T-helper 9 cell (primary cell): ENCODE measurements around the gene GRID1.

Experiments
- DNase-seq: peaks from one replicate; pipeline ENCODE4 v3.0.0-alpha.2; 2020

Gene GRID1

DNA sequence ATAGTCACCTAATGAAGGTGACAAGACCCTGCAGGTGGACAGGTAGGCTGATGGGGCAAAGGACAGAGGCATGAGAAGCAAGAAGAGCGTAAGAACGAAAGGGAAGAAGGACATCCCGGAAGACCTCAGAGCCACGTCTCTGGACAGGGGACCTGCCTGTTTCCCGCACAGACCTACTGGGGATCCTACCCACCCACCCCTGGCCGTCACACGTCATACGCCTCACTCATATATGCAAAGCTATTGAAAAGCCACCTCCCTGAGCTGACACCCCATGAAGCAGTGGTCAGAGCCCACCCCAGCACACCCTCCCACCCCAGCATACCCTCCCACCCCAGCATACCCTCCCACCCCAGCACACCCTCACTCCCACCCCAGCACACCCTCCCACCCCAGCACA, 140.6 kb downstream of the GRID1 start:
- DNase-seq = no peak

DNA sequence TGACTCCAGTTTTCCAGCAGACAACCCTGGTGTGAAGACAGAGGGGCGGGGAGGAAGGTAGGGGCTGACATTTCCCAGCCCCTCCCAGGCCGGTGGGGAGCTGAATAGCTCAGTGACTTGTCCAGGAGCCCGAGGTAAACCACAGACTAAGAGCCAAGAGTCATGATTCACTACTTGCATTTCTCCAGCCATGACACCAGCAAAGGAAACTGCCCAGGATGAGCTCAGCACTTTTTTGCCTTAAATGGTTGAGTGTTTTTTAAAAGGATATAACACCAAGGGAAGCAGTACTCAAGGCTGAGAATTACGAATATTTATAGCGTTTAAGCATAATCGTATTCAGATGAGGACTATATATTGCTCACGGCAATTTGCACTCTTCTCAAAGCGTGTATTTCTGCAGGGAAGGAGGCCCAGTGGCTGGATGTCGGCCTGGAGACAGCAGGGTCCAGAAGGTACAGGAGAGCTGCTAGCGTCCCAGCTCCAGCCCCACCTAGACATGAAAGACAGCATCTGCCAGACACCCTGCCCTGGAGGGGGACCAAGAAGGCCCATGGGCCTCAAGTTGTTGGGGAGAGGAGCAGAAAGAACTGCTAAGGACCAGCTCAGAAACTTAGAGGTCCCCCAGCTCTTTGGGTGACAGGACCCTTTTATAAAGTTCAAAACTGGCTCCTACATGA, 141.4 kb downstream of the GRID1 start:
- DNase-seq = no peak

- DNase-seq = no peak
Measured at GRCh38 chr10:86224354-86225102, 142.1 kb downstream of the GRID1 start.

GRCh38 chr10:86223256-86223655, 143.3 kb downstream of the GRID1 start:
- DNase-seq = no peak

DNA sequence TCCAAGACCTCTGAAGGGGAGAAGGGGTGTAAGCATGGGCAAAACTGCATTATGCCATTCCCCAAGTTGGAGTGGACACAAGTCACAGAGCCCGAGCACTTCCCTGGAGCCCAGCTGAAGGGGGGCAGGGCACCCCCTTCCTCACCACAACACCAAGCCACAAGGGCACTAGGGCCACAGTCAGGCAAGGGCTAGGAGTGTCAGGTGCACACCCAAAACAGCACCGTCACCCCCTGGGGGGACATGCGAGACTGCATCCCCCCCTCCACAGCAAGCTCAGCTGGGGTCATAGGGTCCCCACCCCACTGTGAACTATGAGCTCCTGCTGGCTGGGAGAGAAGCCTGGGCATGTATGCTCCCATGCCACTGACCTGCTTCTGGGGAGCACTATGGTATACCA, 143.9 kb downstream of the GRID1 start:
- no peak for DNase-seq

GRCh38 chr10:86222336-86222650, 144.3 kb downstream of the GRID1 start:
- DNase-seq = no peak

DNA sequence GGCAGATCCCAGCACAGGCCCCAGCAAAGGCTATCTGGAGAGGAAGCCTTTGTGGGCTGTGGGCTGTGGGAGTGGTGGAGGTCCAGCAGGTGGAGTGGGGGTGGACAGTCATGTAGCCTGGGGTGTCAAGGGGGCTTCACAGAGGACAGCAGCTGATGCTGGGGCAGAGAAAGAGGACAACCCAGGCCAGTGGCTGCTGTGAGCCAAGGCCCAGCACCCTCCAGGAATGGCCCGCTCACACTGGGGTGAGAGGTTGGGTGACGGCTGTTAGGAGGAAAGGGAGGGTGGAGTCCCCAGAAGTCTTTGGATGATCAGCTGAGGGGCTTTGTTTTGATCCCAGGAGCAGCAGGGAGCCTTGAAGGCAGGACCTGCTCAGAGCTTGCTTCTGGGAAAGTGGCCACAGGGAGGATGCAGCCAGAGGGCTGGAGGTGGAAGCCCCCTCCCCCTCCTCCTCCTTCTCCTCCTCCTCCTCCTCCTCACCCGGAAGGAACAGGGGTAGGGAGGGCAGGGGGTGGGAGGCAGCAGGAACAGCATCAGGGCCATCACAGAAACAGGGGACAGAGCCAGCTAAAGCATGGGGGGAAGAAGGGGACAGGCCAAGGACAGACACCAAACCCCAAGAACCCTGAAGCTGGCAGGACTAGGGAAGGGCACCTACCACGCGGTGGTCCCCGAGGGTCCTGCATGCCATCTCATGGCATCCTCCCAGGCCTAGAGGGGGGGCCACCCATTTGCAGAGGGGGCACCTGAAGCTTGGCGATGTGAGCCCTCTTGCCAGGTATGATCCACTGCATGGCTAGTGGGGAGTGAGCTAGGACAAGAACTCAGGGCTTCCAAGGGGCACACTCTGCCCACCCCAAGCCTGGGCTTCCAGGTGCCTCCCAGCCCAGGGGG, 144.9 kb downstream of the GRID1 start:
- DNase-seq = no peak

- no peak for DNase-seq
Measured at GRCh38 chr10:86220626-86221025, 146.0 kb downstream of the GRID1 start.

DNA sequence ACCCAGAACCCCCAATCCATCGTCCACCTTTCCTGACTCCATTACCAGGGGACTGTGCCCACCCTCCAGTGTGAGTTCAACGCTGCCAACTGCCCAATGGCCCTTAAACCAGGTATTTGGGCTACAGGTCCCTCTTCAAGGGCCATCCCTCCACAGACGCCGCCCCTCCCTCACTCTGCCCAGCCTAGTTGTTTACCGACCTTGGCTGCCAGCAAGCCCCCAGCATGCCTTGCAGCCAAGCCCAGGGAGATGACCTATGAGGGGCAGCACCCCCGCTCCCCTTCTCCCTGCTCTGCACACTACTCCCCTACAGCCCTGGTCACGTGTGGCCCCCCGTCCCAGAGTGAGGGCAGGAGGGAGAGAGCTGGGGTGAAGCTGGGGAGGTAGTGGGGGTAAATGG, 147.3 kb downstream of the GRID1 start:
- no peak for DNase-seq

- DNase-seq = no peak
Measured at GRCh38 chr10:86218842-86219241, 147.8 kb downstream of the GRID1 start.

- DNase-seq = no peak
Measured at GRCh38 chr10:86218160-86218559, 148.4 kb downstream of the GRID1 start.

GRCh38 chr10:86217371-86218080, 149.1 kb downstream of the GRID1 start:
- DNase-seq = no peak

- DNase-seq = no peak
Measured at GRCh38 chr10:86216886-86217285, 149.7 kb downstream of the GRID1 start.

- DNase-seq = no peak
Measured at GRCh38 chr10:86215712-86216111, 150.9 kb downstream of the GRID1 start.

DNA sequence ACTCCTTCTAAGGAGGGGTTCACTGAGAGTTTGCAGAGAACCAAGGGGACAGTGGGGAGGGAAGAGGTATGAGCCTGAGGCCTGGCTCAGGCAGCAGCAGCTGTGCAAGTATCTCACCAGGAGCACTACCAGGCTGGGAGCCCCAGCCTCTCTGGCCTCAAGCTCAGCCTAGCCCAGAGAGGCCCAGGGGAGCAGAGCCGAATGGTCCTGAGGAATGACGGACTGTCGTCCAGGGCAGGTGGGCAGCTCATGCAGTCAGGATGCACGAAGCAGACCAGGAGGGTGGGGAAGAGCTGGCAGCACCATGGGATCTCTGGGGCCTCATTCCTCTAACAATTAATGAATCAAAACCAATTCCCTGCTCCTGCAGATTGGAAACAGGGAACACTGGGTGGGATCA, 151.5 kb downstream of the GRID1 start:
- no peak for DNase-seq

DNA sequence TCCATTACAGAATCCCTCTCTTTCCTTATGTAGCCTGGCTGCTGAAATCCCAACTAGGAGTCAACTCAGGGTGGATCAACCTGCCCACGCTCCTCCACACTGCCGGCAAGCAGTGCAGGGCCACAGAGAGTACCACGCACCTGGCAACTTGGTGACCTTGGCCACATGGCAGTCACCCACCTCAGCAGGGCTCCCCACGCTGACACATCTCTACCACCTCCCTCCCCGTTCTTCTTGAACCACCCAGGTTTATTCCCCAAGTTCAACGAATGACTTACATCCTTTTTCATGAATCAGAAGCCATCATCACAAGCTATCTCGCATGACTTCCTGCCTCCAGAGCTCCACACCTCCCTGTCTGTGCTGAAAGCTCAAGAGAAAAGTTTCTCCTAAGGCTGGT, 153.4 kb downstream of the GRID1 start:
- DNase-seq = no peak

GRCh38 chr10:86212391-86212700, 154.2 kb downstream of the GRID1 start:
- no peak for DNase-seq

DNA sequence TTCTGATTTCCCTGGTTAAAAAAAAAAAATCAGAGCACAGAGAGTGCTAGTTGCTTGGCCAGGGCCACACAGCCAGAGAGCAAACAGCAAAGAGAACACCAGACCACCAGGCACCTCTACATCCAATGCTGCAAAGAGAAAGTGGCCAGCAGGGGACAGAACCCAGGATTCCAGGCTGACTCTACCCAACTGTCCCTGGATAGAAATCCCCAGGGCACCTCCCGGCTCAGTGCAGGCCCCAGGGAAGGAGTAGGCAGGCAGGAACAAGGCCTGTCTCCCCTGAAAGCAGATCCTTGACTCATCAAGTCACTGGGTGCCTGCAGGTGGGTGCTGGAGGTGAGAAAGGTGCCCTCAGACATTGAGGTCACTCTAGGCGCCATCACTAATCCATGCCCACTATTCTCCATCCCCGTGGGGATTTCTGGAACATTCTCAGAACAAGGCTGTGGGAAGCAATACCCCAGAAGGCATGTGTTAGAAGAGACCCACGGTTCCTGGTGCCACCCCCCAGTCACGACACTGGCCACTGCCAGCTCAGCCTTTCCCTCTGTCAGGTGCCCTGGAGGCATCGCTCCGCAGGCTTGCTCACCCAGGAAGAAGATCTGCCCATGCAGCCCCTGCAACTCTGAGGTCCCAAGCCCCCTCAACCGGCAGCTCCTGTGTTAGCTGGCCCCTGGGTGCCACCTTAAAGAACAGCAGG, 154.8 kb downstream of the GRID1 start:
- DNase-seq = no peak

DNA sequence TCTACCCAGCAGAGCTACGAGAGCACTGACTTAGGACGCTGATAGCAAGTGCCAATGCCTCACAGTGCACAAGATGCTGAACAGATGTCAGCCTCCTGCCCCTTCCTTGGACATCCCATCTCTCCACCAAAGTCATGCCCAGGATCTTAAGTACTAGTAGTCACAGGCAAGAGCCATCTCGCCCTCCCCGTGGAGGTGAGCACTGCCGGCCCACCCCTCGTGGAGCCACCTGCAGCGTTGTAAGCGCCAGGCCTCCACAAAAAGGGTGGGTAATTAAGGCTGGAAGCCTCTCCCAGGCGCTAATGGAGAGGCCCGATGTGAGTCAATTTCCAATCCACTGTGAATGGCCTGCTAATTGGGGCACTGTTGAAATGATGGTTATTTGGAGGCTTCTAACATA, 156.2 kb downstream of the GRID1 start:
- no peak for DNase-seq

- DNase-seq = no peak
Measured at GRCh38 chr10:86209726-86210125, 156.9 kb downstream of the GRID1 start.

DNA sequence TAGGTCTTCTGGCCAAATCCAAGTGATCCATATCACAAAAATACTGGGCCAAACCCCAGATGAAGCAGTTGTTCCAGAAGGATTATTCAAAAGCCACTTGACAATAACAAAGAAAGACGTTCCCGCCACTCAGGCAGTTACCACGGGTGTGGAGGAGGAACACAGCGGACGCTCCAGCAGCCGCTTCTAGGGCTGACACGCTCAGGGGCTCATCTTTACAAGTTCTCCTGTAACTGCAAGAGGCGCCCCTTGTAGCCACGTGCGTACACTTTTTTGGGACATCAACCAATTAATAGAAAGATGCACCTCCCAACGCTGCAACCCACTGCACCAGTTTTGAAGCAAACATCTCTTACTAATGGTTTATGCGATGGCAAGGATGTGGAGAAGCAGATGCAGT, 159.4 kb downstream of the GRID1 start:
- DNase-seq = no peak

DNA sequence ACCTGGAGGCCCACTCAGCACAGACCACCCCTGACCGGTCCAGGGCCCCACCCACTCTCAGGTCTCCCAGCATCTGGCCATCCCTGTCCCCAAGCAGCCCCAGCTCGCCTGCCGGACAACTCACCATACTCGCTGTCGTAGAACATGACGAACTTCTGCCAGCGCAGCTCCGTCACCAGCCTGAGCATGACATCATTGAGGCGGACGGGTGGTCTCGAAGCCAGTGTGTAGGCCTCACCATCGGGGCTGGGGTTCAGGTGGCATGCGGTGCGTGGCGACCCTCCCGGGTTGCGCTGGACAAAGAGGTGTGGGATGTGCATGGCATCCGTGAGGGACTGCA, 160.4 kb downstream of the GRID1 start:
- DNase-seq = no peak
